Neural cell (in vitro differentiated cells): ENCODE results near the gene RTN4RL1.
A peak's percentile ranks its signal among the peaks of the same experiment; 100 is the strongest.

Source experiments
- EP300 ChIP-seq: fragments of 450-650 bp; conservative IDR thresholded peaks from 2 replicates; pipeline ENCODE4 v1.6.1; 2014; ENCODE audit warnings: antibody characterized with exemption, mild to moderate bottlenecking, moderate library complexity; ENCODE audit not compliant: poor library complexity, severe bottlenecking
- EZH2 ChIP-seq: fragments of 200-600, 300-800 bp; shearing (Covaris generic), sonication (generic); IDR thresholded peaks from 2 replicates; pipeline ENCODE4 v1.6.1; 2014; ENCODE audit warnings: antibody characterized with exemption, low read length, borderline replicate concordance, mild to moderate bottlenecking; ENCODE audit not compliant: insufficient read depth, poor library complexity, severe bottlenecking
- MXI1 ChIP-seq: fragments of 450-650 bp; conservative IDR thresholded peaks from 2 replicates; pipeline ENCODE4 v1.6.1; 2014; ENCODE audit warnings: antibody characterized with exemption, mild to moderate bottlenecking; ENCODE audit not compliant: poor library complexity, severe bottlenecking
- POLR2AphosphoS5 ChIP-seq: IDR thresholded peaks from 2 replicates; pipeline ENCODE4 v1.6.1; 2012
- RAD21 ChIP-seq: fragments of 450-650 bp; conservative IDR thresholded peaks from 2 replicates; pipeline ENCODE4 v1.6.1; 2014; ENCODE audit warnings: antibody characterized with exemption, mild to moderate bottlenecking, moderate library complexity
- SMC3 ChIP-seq: fragments of 450-650 bp; conservative IDR thresholded peaks from 2 replicates; pipeline ENCODE4 v1.6.1; 2014; ENCODE audit warnings: antibody characterized with exemption, mild to moderate bottlenecking, moderate library complexity; ENCODE audit not compliant: poor library complexity
- TF ChIP-seq, protein P1 (sequence below): fragments of 450-650 bp; IDR thresholded peaks from 2 replicates; pipeline ENCODE4 v1.5.1; 2014; ENCODE audit warnings: antibody characterized with exemption, mild to moderate bottlenecking, moderate library complexity; ENCODE audit not compliant: poor library complexity, severe bottlenecking
- TF ChIP-seq, protein P2 (sequence below): IDR thresholded peaks from 2 replicates; pipeline ENCODE4 v1.6.1; 2012; ENCODE audit warnings: borderline replicate concordance

DNA sequence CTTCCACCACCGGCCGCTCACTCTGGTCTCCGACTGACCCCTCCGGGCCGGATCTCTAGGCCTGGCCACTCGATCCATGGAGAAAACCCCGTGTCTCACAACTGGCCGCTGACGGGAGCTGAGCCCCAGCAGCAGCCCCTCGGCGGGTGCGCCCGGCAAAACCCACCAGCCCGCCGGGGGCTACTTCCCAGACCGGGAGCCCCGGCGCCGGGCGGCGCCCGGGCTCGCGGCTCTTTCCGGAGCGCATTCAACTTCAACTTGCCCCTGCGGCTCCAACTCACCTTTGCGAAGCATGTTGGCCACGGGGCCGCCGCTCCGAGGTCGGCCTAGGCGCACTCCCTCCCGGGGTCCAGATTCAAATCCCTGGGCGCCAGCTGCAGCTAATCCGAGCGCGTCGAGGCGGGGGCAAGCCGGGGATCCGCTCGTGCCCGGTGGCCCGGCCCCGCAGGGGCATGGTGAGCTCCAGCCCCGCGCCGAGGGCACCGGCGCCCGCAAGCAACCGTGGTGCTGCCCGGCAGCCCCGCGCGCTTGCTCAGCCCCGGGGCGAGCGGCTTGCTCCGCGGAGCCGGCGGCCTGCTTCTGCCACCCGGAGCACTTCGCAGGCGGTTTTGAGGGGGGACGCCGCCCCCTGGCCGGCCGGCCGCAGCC lies 438 bp downstream of the RTN4RL1 start:
- peak; percentile 25 for TF ChIP-seq SMC3
- TF ChIP-seq, protein P1, sequence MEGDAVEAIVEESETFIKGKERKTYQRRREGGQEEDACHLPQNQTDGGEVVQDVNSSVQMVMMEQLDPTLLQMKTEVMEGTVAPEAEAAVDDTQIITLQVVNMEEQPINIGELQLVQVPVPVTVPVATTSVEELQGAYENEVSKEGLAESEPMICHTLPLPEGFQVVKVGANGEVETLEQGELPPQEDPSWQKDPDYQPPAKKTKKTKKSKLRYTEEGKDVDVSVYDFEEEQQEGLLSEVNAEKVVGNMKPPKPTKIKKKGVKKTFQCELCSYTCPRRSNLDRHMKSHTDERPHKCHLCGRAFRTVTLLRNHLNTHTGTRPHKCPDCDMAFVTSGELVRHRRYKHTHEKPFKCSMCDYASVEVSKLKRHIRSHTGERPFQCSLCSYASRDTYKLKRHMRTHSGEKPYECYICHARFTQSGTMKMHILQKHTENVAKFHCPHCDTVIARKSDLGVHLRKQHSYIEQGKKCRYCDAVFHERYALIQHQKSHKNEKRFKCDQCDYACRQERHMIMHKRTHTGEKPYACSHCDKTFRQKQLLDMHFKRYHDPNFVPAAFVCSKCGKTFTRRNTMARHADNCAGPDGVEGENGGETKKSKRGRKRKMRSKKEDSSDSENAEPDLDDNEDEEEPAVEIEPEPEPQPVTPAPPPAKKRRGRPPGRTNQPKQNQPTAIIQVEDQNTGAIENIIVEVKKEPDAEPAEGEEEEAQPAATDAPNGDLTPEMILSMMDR: no peak
- no peak for TF ChIP-seq RAD21
- TF ChIP-seq EZH2: no peak
- TF ChIP-seq POLR2AphosphoS5: peak; percentile 0
- no peak for TF ChIP-seq EP300
- TF ChIP-seq, protein P2, sequence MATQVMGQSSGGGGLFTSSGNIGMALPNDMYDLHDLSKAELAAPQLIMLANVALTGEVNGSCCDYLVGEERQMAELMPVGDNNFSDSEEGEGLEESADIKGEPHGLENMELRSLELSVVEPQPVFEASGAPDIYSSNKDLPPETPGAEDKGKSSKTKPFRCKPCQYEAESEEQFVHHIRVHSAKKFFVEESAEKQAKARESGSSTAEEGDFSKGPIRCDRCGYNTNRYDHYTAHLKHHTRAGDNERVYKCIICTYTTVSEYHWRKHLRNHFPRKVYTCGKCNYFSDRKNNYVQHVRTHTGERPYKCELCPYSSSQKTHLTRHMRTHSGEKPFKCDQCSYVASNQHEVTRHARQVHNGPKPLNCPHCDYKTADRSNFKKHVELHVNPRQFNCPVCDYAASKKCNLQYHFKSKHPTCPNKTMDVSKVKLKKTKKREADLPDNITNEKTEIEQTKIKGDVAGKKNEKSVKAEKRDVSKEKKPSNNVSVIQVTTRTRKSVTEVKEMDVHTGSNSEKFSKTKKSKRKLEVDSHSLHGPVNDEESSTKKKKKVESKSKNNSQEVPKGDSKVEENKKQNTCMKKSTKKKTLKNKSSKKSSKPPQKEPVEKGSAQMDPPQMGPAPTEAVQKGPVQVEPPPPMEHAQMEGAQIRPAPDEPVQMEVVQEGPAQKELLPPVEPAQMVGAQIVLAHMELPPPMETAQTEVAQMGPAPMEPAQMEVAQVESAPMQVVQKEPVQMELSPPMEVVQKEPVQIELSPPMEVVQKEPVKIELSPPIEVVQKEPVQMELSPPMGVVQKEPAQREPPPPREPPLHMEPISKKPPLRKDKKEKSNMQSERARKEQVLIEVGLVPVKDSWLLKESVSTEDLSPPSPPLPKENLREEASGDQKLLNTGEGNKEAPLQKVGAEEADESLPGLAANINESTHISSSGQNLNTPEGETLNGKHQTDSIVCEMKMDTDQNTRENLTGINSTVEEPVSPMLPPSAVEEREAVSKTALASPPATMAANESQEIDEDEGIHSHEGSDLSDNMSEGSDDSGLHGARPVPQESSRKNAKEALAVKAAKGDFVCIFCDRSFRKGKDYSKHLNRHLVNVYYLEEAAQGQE: no peak
- TF ChIP-seq MXI1: no peak
